ENCODE measurements around the gene TMED9. TPM values are rescaled to one million over a fixed set of nuclear protein-coding genes. Genes with fewer than 3 reads are reported as not detected.

Gene TMED9
- total RNA-seq, 2 experiments from 2014 or later: 67.6 to 134 TPM

GRCh38 chr5:177607452-177608192, 15.6 kb downstream of the TMED9 start:
- Histone ChIP-seq H4K20me1 (ENCODE audit: insufficient read depth, low read length) (no peaks in the 10 kb centered on the region), H3K36me3 (ENCODE audit: insufficient read depth, low read length) (peaks cover 8% of the 10 kb centered on the region; the same call in 1 of the 2 replicates), H3K4me2 (ENCODE audit: low read length) (no peak overlapping the region), H2AFZ (ENCODE audit: low read length) (no peak overlapping the region), H3K9me3 (ENCODE audit: low read length) (no peaks in the 10 kb centered on the region), H3K27ac (ENCODE audit: low read depth, low read length, poor library complexity, severe bottlenecking) (no peak overlapping the region), H3K9me2 (ENCODE audit: insufficient read depth, low read length) (no peaks in the 10 kb centered on the region), H3K4me1 (ENCODE audit: insufficient read depth, low read length, poor library complexity, severe bottlenecking) (no peaks in the 10 kb centered on the region), H3K79me2 (ENCODE audit: insufficient read depth, low read depth, low read length) (no peaks in the 10 kb centered on the region), H3K4me3 (ENCODE audit: low read depth, low read length, poor library complexity, severe bottlenecking) (no peak overlapping the region)
- peak; percentile 69 for DNase-seq (ENCODE audit: low spot score)
- POLR2A ChIA-PET: no interaction called here
- intact Hi-C loops (cut with micrococcal nuclease; ENCODE audit: unreplicated experiment): loop anchor here (10.0 kb wide), 1 partner anchor 557 kb away; no protein-coding TSS in a partner anchor
- TF ChIP-seq CTCF (conservative IDR thresholded peaks at IDR 0.05; ENCODE audit: low read length) (peak; percentile 84), EZH2phosphoT487 (IDR thresholded peaks at IDR 0.05; ENCODE audit: borderline replicate concordance, low read depth, low read length) (no peak)
- CTCF ChIA-PET (ENCODE audit: unreplicated experiment): interaction anchor here (0.5 to 1.0 kb wide), 2 partner anchors 43 to 49 kb away, joined by 3 read pairs; no protein-coding TSS in a partner anchor
- BruUV-seq (replicated peaks): no TSS peak

- Histone ChIP-seq H3K9me2 (ENCODE audit: insufficient read depth, low read length) (no peaks in the 10 kb centered on the region), H3K79me2 (ENCODE audit: insufficient read depth, low read depth, low read length) (no peaks in the 10 kb centered on the region), H3K36me3 (ENCODE audit: insufficient read depth, low read length) (peaks cover 8% of the 10 kb centered on the region; the same call in 1 of the 2 replicates), H3K27ac (ENCODE audit: low read depth, low read length, poor library complexity, severe bottlenecking) (no peak overlapping the region), H3K4me3 (ENCODE audit: low read depth, low read length, poor library complexity, severe bottlenecking) (no peak overlapping the region), H3K9me3 (ENCODE audit: low read length) (no peaks in the 10 kb centered on the region), H3K4me2 (ENCODE audit: low read length) (no peak overlapping the region), H4K20me1 (ENCODE audit: insufficient read depth, low read length) (no peaks in the 10 kb centered on the region), H2AFZ (ENCODE audit: low read length) (no peak overlapping the region), H3K4me1 (ENCODE audit: insufficient read depth, low read length, poor library complexity, severe bottlenecking) (no peaks in the 10 kb centered on the region)
- POLR2A ChIA-PET: no interaction called here
- DNase-seq (ENCODE audit: low spot score): no peak
- CTCF ChIA-PET (ENCODE audit: unreplicated experiment): interaction anchor here (0.7 kb wide), 1 partner anchor 210 kb away, joined by 3 read pairs; no protein-coding TSS in a partner anchor
- no TSS peak for BruUV-seq (replicated peaks)
- intact Hi-C loops (cut with micrococcal nuclease; ENCODE audit: unreplicated experiment): loop anchor here (10.0 kb wide), 1 partner anchor 556 kb away; no protein-coding TSS in a partner anchor
- TF ChIP-seq EZH2phosphoT487 (IDR thresholded peaks at IDR 0.05; ENCODE audit: borderline replicate concordance, low read depth, low read length) (no peak), CTCF (conservative IDR thresholded peaks at IDR 0.05; ENCODE audit: low read length) (no peak)
Observed at GRCh38 chr5:177608243-177609075, 16.5 kb downstream of the TMED9 start.
